HEK293T (cell line): ENCODE results near the gene APOBEC3A.
"Not testable (repeated sequence)": the region's sequence is repeated elsewhere in the genome, so short reads cannot be mapped to it uniquely, and the experiment has no call there.

Source experiments
- ARNT ChIP-seq: fragments of 450-650 bp; IDR thresholded peaks from 2 replicates; pipeline ENCODE4 v1.6.1; 2017; ENCODE audit warnings: mild to moderate bottlenecking
- BHLHE40 ChIP-seq: fragments of 450-650 bp; IDR thresholded peaks from 2 replicates; pipeline ENCODE4 v1.6.1; 2016; ENCODE audit warnings: mild to moderate bottlenecking, moderate library complexity, borderline replicate concordance
- CTBP1 ChIP-seq: fragments of 450-650 bp; IDR thresholded peaks from 2 replicates; pipeline ENCODE4 v1.6.1; 2016; ENCODE audit warnings: borderline replicate concordance
- ELF4 ChIP-seq: fragments of 450-650 bp; IDR thresholded peaks from 2 replicates; pipeline ENCODE4 v1.6.1; 2017; ENCODE audit warnings: antibody characterized with exemption
- FOXA1 ChIP-seq: fragments of 450-650 bp; IDR thresholded peaks from 2 replicates; pipeline ENCODE4 v1.6.1; 2016; ENCODE audit warnings: mild to moderate bottlenecking
- FOXK2 ChIP-seq: fragments of 450-650 bp; IDR thresholded peaks from 2 replicates; pipeline ENCODE4 v1.6.1; 2016; ENCODE audit warnings: mild to moderate bottlenecking
- FOXM1 ChIP-seq: fragments of 450-650 bp; IDR thresholded peaks from 2 replicates; pipeline ENCODE4 v1.6.1; 2017; ENCODE audit warnings: mild to moderate bottlenecking, borderline replicate concordance
- HDGF ChIP-seq: fragments of 450-650 bp; IDR thresholded peaks from 2 replicates; pipeline ENCODE4 v1.6.1; 2017; ENCODE audit warnings: antibody characterized with exemption, borderline replicate concordance
- LEF1 ChIP-seq: fragments of 450-650 bp; IDR thresholded peaks from 2 replicates; pipeline ENCODE4 v1.6.1; 2017; ENCODE audit warnings: mild to moderate bottlenecking, borderline replicate concordance
- SUZ12 ChIP-seq: fragments of 450-650 bp; IDR thresholded peaks from 2 replicates; pipeline ENCODE4 v1.6.1; 2016; ENCODE audit warnings: mild to moderate bottlenecking
- TF ChIP-seq, protein P1 (sequence below): fragments of 450-650 bp; IDR thresholded peaks from 2 replicates; pipeline ENCODE4 v1.6.1; 2016

DNA sequence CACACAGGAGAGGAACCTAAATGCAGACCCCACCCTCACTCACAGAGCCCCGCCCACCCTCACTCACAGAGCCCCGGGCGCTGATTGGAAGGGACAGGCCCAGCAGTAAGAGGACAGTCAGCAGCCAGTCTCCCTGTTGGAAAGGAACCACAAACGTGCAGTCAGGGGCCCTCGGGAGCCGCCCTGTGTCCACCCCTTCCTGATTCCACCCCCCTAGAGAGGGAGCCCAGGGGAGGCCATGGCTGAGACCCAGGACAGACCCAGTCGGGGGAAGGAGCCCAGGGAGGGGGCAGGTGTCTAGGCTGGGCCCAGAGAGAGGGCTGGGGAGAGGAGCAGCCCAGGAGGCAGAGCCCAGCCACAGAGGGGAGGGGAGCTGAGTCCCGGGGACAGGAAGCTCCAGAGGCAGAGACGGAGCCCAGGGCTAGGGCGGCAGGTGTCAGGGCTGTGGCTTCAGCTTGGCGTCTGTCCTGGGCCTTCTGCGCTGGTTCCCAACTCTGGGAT is 35.5 kb downstream of the APOBEC3A start:
- not testable (repeated sequence) for TF ChIP-seq FOXM1, BHLHE40, FOXK2, CTBP1, FOXA1, SUZ12, HDGF, LEF1, ELF4, ARNT
- TF ChIP-seq, protein P1, sequence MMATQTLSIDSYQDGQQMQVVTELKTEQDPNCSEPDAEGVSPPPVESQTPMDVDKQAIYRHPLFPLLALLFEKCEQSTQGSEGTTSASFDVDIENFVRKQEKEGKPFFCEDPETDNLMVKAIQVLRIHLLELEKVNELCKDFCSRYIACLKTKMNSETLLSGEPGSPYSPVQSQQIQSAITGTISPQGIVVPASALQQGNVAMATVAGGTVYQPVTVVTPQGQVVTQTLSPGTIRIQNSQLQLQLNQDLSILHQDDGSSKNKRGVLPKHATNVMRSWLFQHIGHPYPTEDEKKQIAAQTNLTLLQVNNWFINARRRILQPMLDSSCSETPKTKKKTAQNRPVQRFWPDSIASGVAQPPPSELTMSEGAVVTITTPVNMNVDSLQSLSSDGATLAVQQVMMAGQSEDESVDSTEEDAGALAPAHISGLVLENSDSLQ = not testable (repeated sequence)
